OCI-LY3 (cell line): Measurements from ENCODE around the gene DHCR24.

Source experiments
- EZH2phosphoT487 ChIP-seq: fragments of 200-600 bp; shearing (Covaris generic); IDR thresholded peaks from 2 replicates; pipeline ENCODE4 v1.6.1; 2018; ENCODE audit warnings: antibody characterized with exemption, mixed run types, low read depth
- TF ChIP-seq, protein P1 (sequence below): fragments of 200-600, 300-600 bp; sonication (generic); IDR thresholded peaks from 2 replicates; pipeline ENCODE4 v1.5.1; 2014; ENCODE audit warnings: antibody characterized with exemption, low read length, low read depth

DNA sequence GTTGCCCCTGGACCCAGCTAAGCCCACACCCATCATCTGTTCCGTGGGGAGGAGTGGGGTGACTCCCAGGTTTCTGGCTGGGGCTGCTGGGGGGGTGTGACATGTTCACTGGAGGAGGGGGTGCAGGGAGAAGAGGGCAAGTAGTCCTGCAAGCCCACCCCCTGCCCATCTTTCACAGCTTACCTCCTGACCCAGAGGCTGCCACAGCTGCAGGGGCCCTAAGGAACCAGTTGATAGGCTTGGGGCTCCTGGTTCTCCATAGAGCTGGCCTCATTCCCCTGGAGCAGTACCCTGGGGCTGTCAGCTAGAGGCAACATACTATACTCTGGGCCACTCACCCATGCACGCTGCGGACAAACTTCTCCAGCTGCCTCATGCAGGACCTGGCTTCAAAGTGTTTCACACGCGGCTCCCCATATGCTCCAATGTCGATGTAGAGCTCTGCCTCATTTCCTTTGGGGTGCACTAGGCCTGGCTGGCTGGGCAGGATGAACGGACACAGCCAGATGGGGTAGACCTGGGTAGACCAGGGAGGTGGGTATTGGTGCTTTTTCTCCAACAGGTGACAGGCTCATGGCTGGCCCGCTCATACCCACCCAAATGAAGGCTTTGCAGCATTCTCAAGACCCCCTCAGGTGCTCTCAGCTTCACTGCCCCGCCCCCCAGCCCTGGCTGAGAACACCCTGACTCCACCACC, 33.8 kb downstream of the DHCR24 start:
- TF ChIP-seq, protein P1, sequence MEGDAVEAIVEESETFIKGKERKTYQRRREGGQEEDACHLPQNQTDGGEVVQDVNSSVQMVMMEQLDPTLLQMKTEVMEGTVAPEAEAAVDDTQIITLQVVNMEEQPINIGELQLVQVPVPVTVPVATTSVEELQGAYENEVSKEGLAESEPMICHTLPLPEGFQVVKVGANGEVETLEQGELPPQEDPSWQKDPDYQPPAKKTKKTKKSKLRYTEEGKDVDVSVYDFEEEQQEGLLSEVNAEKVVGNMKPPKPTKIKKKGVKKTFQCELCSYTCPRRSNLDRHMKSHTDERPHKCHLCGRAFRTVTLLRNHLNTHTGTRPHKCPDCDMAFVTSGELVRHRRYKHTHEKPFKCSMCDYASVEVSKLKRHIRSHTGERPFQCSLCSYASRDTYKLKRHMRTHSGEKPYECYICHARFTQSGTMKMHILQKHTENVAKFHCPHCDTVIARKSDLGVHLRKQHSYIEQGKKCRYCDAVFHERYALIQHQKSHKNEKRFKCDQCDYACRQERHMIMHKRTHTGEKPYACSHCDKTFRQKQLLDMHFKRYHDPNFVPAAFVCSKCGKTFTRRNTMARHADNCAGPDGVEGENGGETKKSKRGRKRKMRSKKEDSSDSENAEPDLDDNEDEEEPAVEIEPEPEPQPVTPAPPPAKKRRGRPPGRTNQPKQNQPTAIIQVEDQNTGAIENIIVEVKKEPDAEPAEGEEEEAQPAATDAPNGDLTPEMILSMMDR: no peak
- TF ChIP-seq EZH2phosphoT487: no peak
